HCT116 (cell line): ENCODE data around the gene ITSN1.

ENCODE experiments used
- CTCF ChIP-seq, 3 experiments: fragments of 200-600 bp in 1 of 3; sonication (generic) in 1 of 3; IDR thresholded peaks in 2 of 3; conservative IDR thresholded peaks in 1 of 3; 2 replicates each; pipeline ENCODE4 v1.5.1; 2012 to 2017; ENCODE audit warnings: low read depth in 2 of 3, low read length in 2 of 3, antibody characterized with exemption in 1 of 3, borderline replicate concordance in 1 of 3, control low read depth in 1 of 3, mild to moderate bottlenecking in 1 of 3, mixed read lengths in 1 of 3, mixed run types in 1 of 3, moderate library complexity in 1 of 3; ENCODE audit not compliant: insufficient read depth in 1 of 3
- EGR1 ChIP-seq: IDR thresholded peaks from 2 replicates; pipeline ENCODE4 v1.6.1; 2012; ENCODE audit warnings: low read depth
- EZH2 ChIP-seq: fragments of 200-600 bp; sonication (generic); IDR thresholded peaks from 2 replicates; pipeline ENCODE4 v1.6.1; 2017; ENCODE audit warnings: antibody characterized with exemption, mixed run types
- EZH2phosphoT487 ChIP-seq: fragments of 200-600 bp; IDR thresholded peaks from 2 replicates; pipeline ENCODE4 v1.6.1; 2018; ENCODE audit warnings: antibody characterized with exemption, borderline replicate concordance
- JUND ChIP-seq: IDR thresholded peaks from 2 replicates; pipeline ENCODE4 v1.6.1; 2012
- POLR2A ChIP-seq: IDR thresholded peaks from 2 replicates; pipeline ENCODE4 v1.7.0; 2011; ENCODE audit warnings: borderline replicate concordance; ENCODE audit not compliant: insufficient read depth, insufficient read length; ENCODE audit errors: extremely low read depth
- RAD21 ChIP-seq: IDR thresholded peaks from 2 replicates; pipeline ENCODE4 v1.6.1; 2012; ENCODE audit warnings: low read depth, mild to moderate bottlenecking
- REST ChIP-seq: IDR thresholded peaks from 2 replicates; pipeline ENCODE4 v1.6.1; 2012; ENCODE audit warnings: low read depth
- SIN3A ChIP-seq: IDR thresholded peaks from 2 replicates; pipeline ENCODE4 v1.6.1; 2012; ENCODE audit warnings: low read depth
- TCF7L2 ChIP-seq: IDR thresholded peaks from 2 replicates; pipeline ENCODE4 v1.7.0; 2011; ENCODE audit warnings: borderline replicate concordance, inconsistent platforms; ENCODE audit not compliant: insufficient read depth, insufficient read length; ENCODE audit errors: extremely low read depth
- YY1 ChIP-seq: IDR thresholded peaks from 2 replicates; pipeline ENCODE4 v1.6.1; 2011; ENCODE audit warnings: low read length, low read depth, moderate library complexity, mild to moderate bottlenecking; ENCODE audit not compliant: insufficient replicate concordance; ENCODE audit errors: extremely low read depth
- ZFX ChIP-seq: fragments of 450-650 bp; IDR thresholded peaks from 2 replicates; pipeline ENCODE4 v1.6.1; 2017
- ZNF274 ChIP-seq: fragments of 200-500 bp; sonication (Bioruptor generic); IDR thresholded peaks from 2 replicates; pipeline ENCODE4 v1.6.1; 2014; ENCODE audit warnings: mild to moderate bottlenecking, low read depth, low read length, inconsistent platforms

DNA sequence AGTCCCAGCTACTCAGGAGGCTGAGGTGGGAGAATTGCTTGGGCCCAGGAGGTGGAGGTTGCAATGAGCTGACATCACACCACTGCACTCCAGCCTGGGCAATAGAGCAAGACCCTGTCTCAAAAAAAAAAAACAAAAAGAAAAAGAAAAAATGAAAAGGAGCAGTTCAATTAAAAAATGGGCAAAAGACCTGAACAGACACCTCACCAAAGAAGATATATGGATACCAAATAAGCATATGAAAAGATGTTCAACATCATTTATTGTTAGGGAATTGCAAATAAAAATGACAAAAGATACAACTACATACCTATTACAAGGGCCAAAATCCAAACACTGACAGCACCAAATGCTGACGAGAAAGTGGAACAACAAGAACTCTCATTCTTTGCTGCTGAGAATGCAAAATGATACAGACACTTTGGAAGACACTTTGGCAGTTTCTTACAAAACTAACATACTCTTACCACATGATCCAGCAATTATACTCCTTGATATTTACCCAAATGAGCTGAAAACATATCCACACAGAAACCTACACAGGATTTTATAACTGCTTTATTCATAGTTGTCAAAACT lies 302.0 kb downstream of the ITSN1 start:
- no peak for TF ChIP-seq EGR1
- no peak for TF ChIP-seq CTCF (IDR thresholded peaks at IDR 0.05 in 2 of 3, conservative IDR thresholded peaks at IDR 0.05 in 1 of 3; ENCODE audit: borderline replicate concordance in 1 of 3, insufficient read depth in 1 of 3, low read depth in 2 of 3, low read length in 2 of 3)
- no peak for TF ChIP-seq RAD21
- no peak for TF ChIP-seq REST
- no peak for TF ChIP-seq JUND
- TF ChIP-seq EZH2phosphoT487, result no peak
- TF ChIP-seq POLR2A, result no peak
- TF ChIP-seq YY1, result no peak
- no peak for TF ChIP-seq ZNF274
- no peak for TF ChIP-seq SIN3A
- TF ChIP-seq TCF7L2, result no peak
- no peak for TF ChIP-seq ZFX
- no peak for TF ChIP-seq EZH2
